Fibroblast of upper back skin (primary cell): ENCODE measurements around the gene GALK1.
"Not testable (repeated sequence)": the region's sequence is repeated elsewhere in the genome, so short reads cannot be mapped to it uniquely, and the experiment has no call there.

Source experiments
- DNase-seq: peaks from one replicate; pipeline ENCODE4 v3.0.0-alpha.2; 2013

GALK1 gene

GRCh38 chr17:75764711-75765421 lies at the start of gene GALK1:
Gene GALK1, minus strand, starts transcription at chr17:75765192. Its CDS starts 56 bp downstream, at chr17:75765136.
- peak; percentile 53 for DNase-seq

- DNase-seq: no peak
These were observed 49.0 kb upstream of the GALK1 start for GRCh38 chr17:75814021-75814395.

- DNase-seq: no peak
These were observed 48.4 kb upstream of the GALK1 start for GRCh38 chr17:75813081-75814020.

GRCh38 chr17:75812096-75813013 lies 47.4 kb upstream of the GALK1 start:
- DNase-seq: no peak

DNA sequence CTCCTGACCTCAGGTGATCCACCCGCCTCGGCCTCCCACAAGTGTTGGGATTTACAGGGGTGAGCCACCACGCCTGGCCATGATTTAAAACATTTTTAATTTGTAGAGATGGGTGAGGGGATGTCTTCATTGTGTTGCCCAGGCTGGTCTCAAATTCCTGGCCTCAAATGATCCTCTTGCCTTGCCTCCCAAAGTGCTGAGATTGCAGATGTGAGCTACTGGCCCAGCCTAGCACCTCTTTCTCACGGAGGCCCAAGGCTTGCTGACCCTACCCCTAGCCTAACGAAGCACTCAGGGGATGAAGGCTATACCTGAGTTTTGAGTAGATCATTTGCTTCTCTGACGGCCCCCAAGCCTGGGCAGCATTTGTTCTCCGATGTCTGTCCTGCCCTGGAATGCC lies 46.2 kb upstream of the GALK1 start:
- no peak for DNase-seq

DNA sequence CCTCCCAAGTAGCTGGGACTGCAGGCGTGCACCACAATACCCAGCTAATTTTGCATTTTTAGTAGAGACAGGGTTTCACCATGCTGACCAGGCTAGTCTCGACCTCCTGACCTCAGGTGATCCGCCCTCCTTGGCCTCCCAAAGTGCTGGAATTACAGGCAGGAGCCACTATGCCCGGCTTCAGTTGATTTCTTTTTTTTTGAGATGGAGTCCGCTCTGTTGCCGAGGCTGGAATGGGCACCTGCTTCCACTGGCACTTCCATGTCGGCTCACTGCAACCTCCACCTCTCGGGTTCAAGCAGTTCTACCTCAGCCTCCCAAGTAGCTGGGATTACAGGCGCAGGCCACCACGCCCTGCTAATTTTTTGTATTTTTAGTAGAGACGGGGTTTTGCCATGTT lies 45.8 kb upstream of the GALK1 start:
- DNase-seq: not testable (repeated sequence)

GRCh38 chr17:75810216-75810615 lies 45.2 kb upstream of the GALK1 start:
- DNase-seq: no peak

GRCh38 chr17:75809631-75810111 lies 44.7 kb upstream of the GALK1 start:
- no peak for DNase-seq

DNA sequence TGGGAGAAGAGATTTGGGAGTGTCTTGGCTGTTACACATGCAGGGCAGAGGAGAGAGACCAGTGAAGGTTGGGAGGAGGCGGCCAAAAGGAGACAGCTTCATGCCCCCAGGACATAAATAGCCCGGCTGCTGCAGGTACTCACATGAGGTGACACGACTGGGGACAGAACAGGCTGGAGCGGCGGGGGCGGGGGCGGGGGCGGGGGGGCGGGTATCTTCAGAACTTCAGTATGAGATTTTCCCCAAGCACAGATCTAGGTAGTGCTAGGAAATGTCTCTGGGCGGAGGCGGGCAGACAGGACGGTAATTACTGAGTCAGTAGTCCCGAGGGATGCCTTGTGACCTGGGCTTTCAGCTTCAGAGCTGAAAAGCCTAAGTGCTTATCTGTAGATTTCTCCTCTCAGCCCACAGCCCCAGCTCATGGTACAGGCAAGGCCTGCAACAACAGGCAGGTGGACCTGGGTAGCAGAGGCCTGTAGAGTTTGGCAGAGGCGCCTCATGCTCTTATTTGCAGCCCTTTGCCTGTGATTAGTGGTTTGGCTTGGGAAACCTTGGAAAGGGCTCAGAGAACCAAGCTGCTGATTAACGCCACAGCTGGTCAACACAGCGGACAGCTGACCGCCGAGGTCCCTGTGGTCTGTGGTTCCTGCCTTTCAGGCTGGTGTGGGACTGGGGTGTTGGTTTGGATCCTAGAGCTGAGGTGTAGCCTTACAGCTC lies 44.1 kb upstream of the GALK1 start:
- DNase-seq: peak; percentile 50

DNA sequence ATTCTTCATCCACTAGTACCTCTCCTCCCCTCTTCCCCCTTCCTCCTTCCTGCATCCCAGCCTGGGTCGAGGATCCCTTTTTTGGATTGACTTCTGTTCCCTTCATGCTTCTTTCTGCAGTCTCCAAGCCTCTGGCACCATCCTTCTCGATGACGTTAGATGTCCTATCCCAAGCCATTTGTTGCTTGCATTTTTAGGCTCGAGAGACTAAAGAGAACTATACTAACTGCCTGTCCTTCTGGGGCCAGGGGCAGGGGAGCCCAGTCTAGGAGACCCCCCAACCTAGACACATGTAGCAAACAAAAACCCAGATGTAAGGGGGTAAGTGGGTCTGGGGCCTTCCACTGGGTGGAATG lies 43.5 kb upstream of the GALK1 start:
- no peak for DNase-seq

GRCh38 chr17:75807861-75808260 lies 42.9 kb upstream of the GALK1 start:
- no peak for DNase-seq

- no peak for DNase-seq
These were observed 42.0 kb upstream of the GALK1 start for GRCh38 chr17:75806822-75807500.

DNA sequence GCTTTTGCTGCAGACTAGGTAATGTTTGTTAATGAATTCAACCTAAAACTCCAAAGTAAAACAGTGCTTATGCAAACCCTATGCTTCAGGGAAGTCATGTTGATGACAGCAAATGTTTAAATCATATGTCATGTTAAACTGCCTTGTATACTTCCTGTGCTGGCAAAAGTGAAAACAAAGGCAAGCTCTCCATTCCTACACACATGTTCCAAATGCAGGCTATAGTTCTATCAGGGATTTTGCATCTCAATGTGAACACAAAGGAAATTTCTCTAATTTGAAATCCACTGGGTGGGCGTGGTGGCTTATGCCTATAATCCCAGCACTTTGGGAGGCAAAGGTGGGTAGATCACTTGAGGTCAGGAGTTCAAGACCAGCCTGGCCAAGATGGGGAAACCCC lies 38.9 kb upstream of the GALK1 start:
- no peak for DNase-seq

GRCh38 chr17:75799402-75799801 lies 34.4 kb upstream of the GALK1 start:
- no peak for DNase-seq

DNA sequence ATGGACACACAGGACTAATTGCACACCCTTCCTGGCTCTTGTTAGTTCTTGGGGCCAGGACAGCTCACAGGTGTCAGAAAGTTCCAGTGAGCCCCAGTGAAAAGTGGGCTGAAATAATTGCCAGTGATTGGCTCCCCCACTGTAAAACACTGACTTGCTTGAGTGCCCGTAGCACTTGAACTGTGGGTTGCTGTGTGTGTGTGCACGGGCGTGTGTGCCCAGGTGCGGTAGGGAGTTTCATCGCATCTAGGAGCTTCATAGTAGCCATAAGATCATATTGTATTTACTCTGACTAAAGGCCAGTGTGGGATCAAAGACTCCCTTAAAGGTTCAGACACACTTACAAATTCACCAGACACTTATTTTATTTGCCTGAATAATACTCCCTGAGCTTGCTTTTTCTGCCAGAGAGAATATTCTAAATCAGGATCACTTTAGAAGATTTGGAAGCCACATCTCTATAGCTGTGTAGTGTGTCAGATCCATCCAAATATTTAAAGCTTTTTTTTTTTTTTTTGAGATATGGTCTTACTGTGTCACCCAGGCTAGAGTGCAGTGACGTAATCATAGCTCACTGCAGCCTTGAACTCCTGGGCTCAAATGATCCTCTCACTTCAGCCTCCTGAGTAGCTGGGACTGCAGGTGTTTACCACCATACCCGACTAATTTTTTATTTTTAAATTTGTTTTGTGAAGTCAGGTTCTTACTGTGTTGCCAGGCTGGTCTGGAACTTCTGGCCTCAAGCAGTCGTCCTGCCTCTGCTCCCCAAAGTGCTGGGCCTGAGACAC lies 31.0 kb upstream of the GALK1 start:
- DNase-seq: no peak

DNA sequence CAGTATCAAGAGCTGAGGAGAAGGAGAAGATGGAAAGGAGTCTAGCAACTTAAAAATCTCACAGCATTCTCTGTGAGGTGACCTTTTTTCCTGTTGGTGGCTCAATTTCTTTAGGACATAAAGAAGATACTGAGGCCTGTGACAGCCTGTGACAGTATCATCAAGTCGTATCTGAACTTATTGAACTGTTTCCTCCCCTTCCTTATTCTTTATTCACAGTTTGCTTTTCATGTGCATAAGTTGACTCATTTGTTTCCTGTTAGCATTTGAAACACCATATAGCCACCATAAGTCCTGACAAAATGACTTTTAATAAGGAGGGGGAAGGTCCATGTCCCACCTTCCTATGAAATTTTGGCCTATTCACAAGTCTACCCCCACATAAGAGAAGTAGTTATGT lies 28.5 kb upstream of the GALK1 start:
- DNase-seq: no peak

- DNase-seq: no peak
These were observed 26.3 kb upstream of the GALK1 start for GRCh38 chr17:75791254-75791653.

DNA sequence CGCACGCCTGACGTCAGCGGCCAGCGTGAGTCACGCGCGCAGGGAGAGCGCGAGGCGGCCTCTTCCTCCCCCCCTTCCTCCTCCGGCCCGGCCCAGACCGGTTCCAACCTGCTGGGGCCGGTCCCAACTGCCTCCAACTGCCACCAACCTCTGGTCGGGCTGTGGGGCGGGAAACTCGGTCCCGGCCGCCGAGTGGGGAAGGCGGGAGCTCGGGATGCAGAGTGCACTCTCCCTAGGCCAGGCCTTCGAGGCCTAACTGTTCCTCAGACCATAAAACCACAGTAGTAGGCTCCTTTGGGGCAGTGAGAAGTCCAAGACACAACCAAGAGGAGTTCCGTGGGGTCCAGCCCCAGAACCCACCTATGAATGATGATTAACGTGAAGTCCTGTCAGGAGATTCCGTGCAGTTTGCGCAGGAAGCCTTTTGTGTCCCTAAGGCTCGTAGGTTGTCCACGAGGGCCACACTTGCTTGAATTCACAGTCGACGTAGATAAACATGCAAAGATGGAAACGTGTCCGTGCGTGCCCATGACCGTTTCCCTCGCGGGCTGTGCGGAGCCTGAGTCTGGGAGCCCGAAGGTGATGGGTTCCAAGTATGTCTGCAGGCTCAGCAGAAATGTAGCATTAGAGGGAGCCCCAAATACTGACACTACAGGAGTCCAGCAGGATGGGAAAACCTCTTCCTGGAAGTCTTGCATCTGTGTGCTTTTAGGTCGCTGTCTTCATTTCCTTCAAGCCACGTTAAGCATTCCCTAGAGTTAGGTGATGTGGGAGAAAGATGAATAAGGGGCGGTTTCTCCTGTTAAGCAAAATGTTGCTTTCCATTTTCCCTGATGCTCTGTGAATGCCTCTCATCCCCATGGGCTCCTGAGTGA lies 20.3 kb upstream of the GALK1 start:
- peak; percentile 92 for DNase-seq

GRCh38 chr17:75784473-75785015 lies 19.6 kb upstream of the GALK1 start, which contains the start of gene UNK:
Gene UNK, plus strand, starts transcription at chr17:75784806. Its CDS starts 75 bp downstream, at chr17:75784881.
- peak; percentile 100 for DNase-seq
